Fibroblast of lung (primary cell): Measurements from ENCODE around the gene SYTL3.

Source experiments
- EZH2 ChIP-seq: IDR thresholded peaks from 2 replicates; pipeline ENCODE4 v1.5.1; 2012; ENCODE audit warnings: low read length, control low read depth, mild to moderate bottlenecking; ENCODE audit errors: missing control alignments
- TF ChIP-seq, protein P1 (sequence below), 2 donors: IDR thresholded peaks in 1 of 2; conservative IDR thresholded peaks in 1 of 2; 1 replicate in 1 of 2; 2 replicates in 1 of 2; pipeline ENCODE4 v1.5.1; 2011 to 2012; ENCODE audit warnings: low read length in 2 of 2, control low read depth in 1 of 2, inconsistent platforms in 1 of 2, low read depth in 1 of 2, mild to moderate bottlenecking in 1 of 2

DNA sequence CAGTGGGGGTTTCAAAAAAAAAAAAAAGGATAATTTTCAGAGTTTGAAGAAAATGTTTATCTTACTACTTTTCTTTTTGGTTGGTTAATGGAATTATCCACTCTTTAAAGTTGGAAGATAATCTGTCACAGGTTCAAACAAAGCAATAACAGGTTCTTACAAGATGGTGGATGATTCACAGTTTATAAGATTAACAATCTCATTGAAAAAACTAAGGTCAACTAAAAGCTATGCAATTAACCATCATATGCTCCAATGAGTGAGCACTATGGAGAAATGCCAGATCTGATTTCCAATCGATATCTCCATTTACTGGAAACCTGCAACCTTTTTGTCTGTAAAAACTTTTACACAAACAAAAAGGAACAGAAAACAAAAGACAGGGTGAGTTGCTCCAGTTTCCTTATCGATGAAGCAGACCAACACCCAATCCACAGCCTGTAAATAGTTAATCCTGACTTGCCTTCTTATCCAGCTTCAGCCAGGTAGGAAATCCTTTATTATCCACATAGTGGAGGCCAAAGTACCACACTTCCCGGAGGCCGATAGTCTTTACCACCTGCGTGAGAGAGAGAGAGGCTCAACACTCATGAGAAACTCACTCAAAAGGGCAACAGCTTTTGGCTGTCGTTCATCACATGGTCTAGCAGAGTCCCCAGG lies 136.9 kb downstream of the SYTL3 start:
- TF ChIP-seq EZH2: no peak
- TF ChIP-seq, protein P1, sequence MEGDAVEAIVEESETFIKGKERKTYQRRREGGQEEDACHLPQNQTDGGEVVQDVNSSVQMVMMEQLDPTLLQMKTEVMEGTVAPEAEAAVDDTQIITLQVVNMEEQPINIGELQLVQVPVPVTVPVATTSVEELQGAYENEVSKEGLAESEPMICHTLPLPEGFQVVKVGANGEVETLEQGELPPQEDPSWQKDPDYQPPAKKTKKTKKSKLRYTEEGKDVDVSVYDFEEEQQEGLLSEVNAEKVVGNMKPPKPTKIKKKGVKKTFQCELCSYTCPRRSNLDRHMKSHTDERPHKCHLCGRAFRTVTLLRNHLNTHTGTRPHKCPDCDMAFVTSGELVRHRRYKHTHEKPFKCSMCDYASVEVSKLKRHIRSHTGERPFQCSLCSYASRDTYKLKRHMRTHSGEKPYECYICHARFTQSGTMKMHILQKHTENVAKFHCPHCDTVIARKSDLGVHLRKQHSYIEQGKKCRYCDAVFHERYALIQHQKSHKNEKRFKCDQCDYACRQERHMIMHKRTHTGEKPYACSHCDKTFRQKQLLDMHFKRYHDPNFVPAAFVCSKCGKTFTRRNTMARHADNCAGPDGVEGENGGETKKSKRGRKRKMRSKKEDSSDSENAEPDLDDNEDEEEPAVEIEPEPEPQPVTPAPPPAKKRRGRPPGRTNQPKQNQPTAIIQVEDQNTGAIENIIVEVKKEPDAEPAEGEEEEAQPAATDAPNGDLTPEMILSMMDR (conservative IDR thresholded peaks at IDR 0.05 in 1 of 2, IDR thresholded peaks at IDR 0.05 in 1 of 2; ENCODE audit: low read depth in 1 of 2, low read length in 2 of 2): no peak
